ENCODE results near the gene SLC1A5. TPM values are rescaled to one million over a fixed set of nuclear protein-coding genes. Genes with fewer than 3 reads are reported as not detected.

SLC1A5 gene
- total RNA-seq, 4 donors from 2014 or later = 16.2 to 56.7 (median 38.8) TPM

DNA sequence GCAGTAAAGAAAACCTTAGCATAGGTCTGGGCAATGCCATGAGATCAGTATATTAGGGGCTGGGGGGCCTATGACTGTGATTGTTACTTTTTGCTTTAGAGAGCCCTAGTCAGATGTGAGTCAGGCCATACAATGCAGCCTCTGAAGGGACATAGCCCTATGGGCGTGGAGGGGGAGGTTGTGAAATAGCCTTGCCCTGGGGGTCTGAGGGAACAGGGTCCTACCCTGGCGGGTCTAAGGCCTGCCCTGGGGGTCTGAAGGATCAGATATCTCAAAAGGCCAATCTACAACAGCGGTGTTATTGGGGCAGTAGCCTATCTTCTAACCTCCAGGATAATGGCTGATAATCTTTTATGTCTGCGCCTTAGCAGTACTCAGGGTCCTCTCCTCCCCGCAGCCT is 13.8 kb upstream of the SLC1A5 start:
- WGBS, 2 donors (ENCODE audit: low coverage in 1 of 2) = 90% methylated on average over 5 of the region's 5 CpGs; no CpG with 5 or more reads in 1 of the 2 donors
- ATAC-seq = no peak
- no peaks in the 10 kb centered on the region for H3K4me1 ChIP-seq
- H3K36me3 ChIP-seq = no peaks in the 10 kb centered on the region
- no peaks in the 10 kb centered on the region for H3K27me3 ChIP-seq
- no peak overlapping the region for H3K27ac ChIP-seq
- no peaks in the 10 kb centered on the region for H3K9me3 ChIP-seq
- TF ChIP-seq POLR2AphosphoS5 (IDR thresholded peaks at IDR 0.05) (no peak), EP300 (IDR thresholded peaks at IDR 0.05) (no peak), POLR2A (IDR thresholded peaks at IDR 0.05) (no peak)
- TF ChIP-seq, protein P1, sequence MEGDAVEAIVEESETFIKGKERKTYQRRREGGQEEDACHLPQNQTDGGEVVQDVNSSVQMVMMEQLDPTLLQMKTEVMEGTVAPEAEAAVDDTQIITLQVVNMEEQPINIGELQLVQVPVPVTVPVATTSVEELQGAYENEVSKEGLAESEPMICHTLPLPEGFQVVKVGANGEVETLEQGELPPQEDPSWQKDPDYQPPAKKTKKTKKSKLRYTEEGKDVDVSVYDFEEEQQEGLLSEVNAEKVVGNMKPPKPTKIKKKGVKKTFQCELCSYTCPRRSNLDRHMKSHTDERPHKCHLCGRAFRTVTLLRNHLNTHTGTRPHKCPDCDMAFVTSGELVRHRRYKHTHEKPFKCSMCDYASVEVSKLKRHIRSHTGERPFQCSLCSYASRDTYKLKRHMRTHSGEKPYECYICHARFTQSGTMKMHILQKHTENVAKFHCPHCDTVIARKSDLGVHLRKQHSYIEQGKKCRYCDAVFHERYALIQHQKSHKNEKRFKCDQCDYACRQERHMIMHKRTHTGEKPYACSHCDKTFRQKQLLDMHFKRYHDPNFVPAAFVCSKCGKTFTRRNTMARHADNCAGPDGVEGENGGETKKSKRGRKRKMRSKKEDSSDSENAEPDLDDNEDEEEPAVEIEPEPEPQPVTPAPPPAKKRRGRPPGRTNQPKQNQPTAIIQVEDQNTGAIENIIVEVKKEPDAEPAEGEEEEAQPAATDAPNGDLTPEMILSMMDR (IDR thresholded peaks at IDR 0.05) = no peak
- H3K4me3 ChIP-seq = no peak overlapping the region

DNA sequence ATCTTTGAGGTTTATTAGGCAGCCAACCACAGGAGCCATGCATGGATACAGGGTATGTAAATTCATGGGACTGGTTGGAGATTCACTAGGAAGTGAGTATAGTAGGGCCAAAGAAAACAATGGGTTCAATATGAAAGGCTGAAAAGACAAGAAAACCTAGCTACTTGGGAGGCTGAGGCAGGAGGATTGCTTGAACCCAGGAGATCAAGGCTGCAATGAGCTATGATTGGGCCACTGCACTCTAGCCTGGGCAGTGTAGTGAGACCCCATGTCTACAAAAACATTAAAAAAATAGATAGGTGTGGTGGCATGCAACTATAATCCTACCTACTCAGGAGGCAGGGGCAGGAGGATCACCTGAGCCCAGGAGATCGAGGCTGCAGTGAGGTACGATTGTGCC is 10.3 kb upstream of the SLC1A5 start:
- no peaks in the 10 kb centered on the region for H3K36me3 ChIP-seq
- H3K27ac ChIP-seq = no peak overlapping the region
- WGBS, 2 donors (ENCODE audit: low coverage in 1 of 2) = 100% methylated on average over 2 of the region's 2 CpGs
- H3K4me1 ChIP-seq = no peaks in the 10 kb centered on the region
- no peaks in the 10 kb centered on the region for H3K27me3 ChIP-seq
- H3K4me3 ChIP-seq = no peak overlapping the region
- TF ChIP-seq EP300 (IDR thresholded peaks at IDR 0.05) (no peak), POLR2A (IDR thresholded peaks at IDR 0.05) (no peak), POLR2AphosphoS5 (IDR thresholded peaks at IDR 0.05) (no peak)
- TF ChIP-seq, protein P1 (IDR thresholded peaks at IDR 0.05) = no peak
- ATAC-seq = no peak
- no peaks in the 10 kb centered on the region for H3K9me3 ChIP-seq

DNA sequence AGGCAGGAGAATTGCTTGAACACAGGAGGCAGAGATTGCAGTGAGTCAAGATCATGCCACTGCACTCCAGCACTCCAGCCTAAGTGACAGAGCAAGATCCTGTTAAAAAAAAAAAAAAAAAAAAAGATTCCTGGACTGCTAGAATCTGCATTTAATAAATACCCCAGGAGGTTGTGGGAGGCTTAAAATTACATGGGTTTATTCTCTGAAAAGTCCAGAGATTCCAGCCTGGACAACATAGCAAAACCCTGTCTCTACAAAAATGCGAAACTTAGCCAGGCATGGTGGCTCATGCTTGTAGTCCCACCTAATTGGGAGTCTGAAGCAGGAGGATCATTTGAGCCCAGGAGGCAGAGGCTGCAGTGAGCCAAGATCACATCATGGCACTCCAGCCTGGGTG is 9.5 kb upstream of the SLC1A5 start:
- TF ChIP-seq, protein P1 (IDR thresholded peaks at IDR 0.05) = no peak
- TF ChIP-seq POLR2AphosphoS5 (IDR thresholded peaks at IDR 0.05) = no peak
- no peak for TF ChIP-seq EP300 (IDR thresholded peaks at IDR 0.05)
- TF ChIP-seq POLR2A (IDR thresholded peaks at IDR 0.05) = no peak
- Histone ChIP-seq H3K36me3 (no peaks in the 10 kb centered on the region), H3K4me3 (no peak overlapping the region), H3K4me1 (no peaks in the 10 kb centered on the region), H3K27ac (no peak overlapping the region), H3K27me3 (no peaks in the 10 kb centered on the region), H3K9me3 (no peaks in the 10 kb centered on the region)
- ATAC-seq = no peak
- 80 to 100% methylated on average over 1 of the region's 1 CpG for WGBS, 2 donors (ENCODE audit: low coverage in 1 of 2)

DNA sequence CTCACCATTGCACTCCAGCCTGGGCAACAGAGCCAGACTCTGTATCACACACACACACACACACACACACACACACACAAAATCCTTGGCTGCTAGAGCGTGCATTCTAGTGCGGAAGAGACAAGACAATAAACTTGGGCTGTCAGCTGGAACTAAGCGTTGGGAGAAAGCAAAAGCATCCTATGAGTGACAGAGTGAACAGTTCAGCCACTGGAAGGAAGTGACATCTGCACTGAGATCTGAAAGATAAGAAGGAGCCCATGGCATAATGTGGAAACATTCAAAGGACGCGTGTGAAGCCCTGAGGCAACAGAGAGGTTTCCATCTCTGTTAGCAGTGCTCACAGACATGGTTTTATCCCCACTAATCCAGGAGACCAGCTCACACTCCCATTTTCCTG is 3.5 kb upstream of the SLC1A5 start:
- Histone ChIP-seq H3K27ac (no peak overlapping the region), H3K9me3 (no peaks in the 10 kb centered on the region), H3K4me1 (peaks cover 0 to 23% (median 0%) of the 10 kb centered on the region in 3 donors), H3K4me3 (no peak overlapping the region), H3K27me3 (no peaks in the 10 kb centered on the region), H3K36me3 (no peaks in the 10 kb centered on the region)
- WGBS, 2 donors (ENCODE audit: low coverage in 1 of 2) = 45 to 56% methylated on average over 5 of the region's 5 CpGs
- no peak for ATAC-seq
- no peak for TF ChIP-seq POLR2A (IDR thresholded peaks at IDR 0.05)
- TF ChIP-seq, protein P1 (IDR thresholded peaks at IDR 0.05) = no peak
- no peak for TF ChIP-seq EP300 (IDR thresholded peaks at IDR 0.05)
- no peak for TF ChIP-seq POLR2AphosphoS5 (IDR thresholded peaks at IDR 0.05)

DNA sequence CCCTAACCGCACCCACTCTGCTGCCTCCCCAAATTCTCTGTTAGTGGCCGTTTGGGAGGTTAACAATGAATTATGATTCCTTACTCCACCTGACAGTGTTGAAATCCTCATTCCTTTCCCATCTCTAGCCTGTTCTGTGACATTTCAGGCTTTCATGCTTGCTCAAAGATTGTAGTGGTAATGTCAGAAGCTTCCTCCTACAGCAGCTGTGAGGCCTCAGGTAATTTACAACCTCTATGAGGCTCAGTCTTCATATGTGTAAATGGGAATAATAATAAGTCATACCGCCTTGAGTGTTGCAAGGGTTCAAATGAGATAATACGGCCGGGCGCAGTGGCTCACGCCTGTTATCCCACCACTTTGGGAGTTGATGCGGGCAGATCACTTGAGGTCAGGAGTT is 977 bp upstream of the SLC1A5 start:
- Histone ChIP-seq H3K4me1 (peaks cover 0 to 49% (median 15%) of the 10 kb centered on the region in 3 donors), H3K36me3 (no peaks in the 10 kb centered on the region), H3K27ac (peak overlapping the region in 1 of 4 donors; percentile 40), H3K27me3 (no peaks in the 10 kb centered on the region), H3K4me3 (no peak overlapping the region), H3K9me3 (no peaks in the 10 kb centered on the region)
- ATAC-seq = no peak
- TF ChIP-seq EP300 (IDR thresholded peaks at IDR 0.05) = no peak
- no peak for TF ChIP-seq POLR2A (IDR thresholded peaks at IDR 0.05)
- TF ChIP-seq, protein P1 (IDR thresholded peaks at IDR 0.05) = no peak
- TF ChIP-seq POLR2AphosphoS5 (IDR thresholded peaks at IDR 0.05) = no peak
- WGBS, 2 donors (ENCODE audit: low coverage in 1 of 2) = 75 to 80% methylated on average over 3 to 5 of the region's 8 CpGs
